Activated naive CD8-positive, alpha-beta T cell treated with anti-CD3 and anti-CD28 coated beads, Interleukin-2, amount 50 U/mL, for 24 hours (primary cell): ENCODE data around the gene GAREM1.

Experiments used
- ATAC-seq: fragments of 150-1000 bp; cut with Tn5 transposase; one replicate; pipeline ENCODE4 v1.10.0; 2021
- DNase-seq: peaks from one replicate; pipeline ENCODE4 v3.0.0; 2021
- H3K27ac Mint-ChIP-seq: one replicate; pipeline ENCODE4 v1.8.0; 2021; ENCODE audit warnings: mild to moderate bottlenecking, mixed read lengths
- H3K27me3 Mint-ChIP-seq: one replicate; pipeline ENCODE4 v1.8.0; 2021; ENCODE audit warnings: mixed read lengths
- H3K36me3 Mint-ChIP-seq: one replicate; pipeline ENCODE4 v1.8.0; 2021; ENCODE audit warnings: low read depth, mixed read lengths
- H3K4me1 Mint-ChIP-seq: one replicate; pipeline ENCODE4 v1.8.0; 2021; ENCODE audit warnings: mixed read lengths
- H3K4me3 Mint-ChIP-seq: one replicate; pipeline ENCODE4 v1.8.0; 2021; ENCODE audit warnings: mild to moderate bottlenecking, moderate library complexity, mixed read lengths
- H3K9me3 Mint-ChIP-seq: one replicate; pipeline ENCODE4 v1.8.0; 2021; ENCODE audit warnings: mixed read lengths

The GAREM1 gene

GRCh38 chr18:32324181-32324580 lies 146.5 kb downstream of the GAREM1 start:
- Mint-ChIP-seq H3K36me3 (no peaks in the 10 kb centered on the region), H3K27ac (no peak overlapping the region), H3K4me1 (no peaks in the 10 kb centered on the region), H3K4me3 (no peak overlapping the region), H3K9me3 (no peaks in the 10 kb centered on the region), H3K27me3 (peaks cover 4% of the 10 kb centered on the region)
- no peak for DNase-seq
- no peak for ATAC-seq

GRCh38 chr18:32321826-32322225 lies 148.9 kb downstream of the GAREM1 start:
- Mint-ChIP-seq H3K9me3 (no peaks in the 10 kb centered on the region), H3K27me3 (no peaks in the 10 kb centered on the region), H3K4me3 (no peak overlapping the region), H3K36me3 (no peaks in the 10 kb centered on the region), H3K27ac (no peak overlapping the region), H3K4me1 (no peaks in the 10 kb centered on the region)
- DNase-seq (no peak), ATAC-seq (no peak)

GRCh38 chr18:32319084-32319483 lies 151.6 kb downstream of the GAREM1 start:
- no peaks in the 10 kb centered on the region for H3K4me1 Mint-ChIP-seq
- DNase-seq = no peak
- no peaks in the 10 kb centered on the region for H3K27me3 Mint-ChIP-seq
- H3K27ac Mint-ChIP-seq = no peak overlapping the region
- no peak for ATAC-seq
- H3K4me3 Mint-ChIP-seq = no peak overlapping the region
- no peaks in the 10 kb centered on the region for H3K36me3 Mint-ChIP-seq
- H3K9me3 Mint-ChIP-seq = no peaks in the 10 kb centered on the region

GRCh38 chr18:32318581-32318980 lies 152.1 kb downstream of the GAREM1 start:
- H3K4me1 Mint-ChIP-seq = no peaks in the 10 kb centered on the region
- H3K36me3 Mint-ChIP-seq = no peaks in the 10 kb centered on the region
- DNase-seq (no peak), ATAC-seq (no peak)
- no peak overlapping the region for H3K4me3 Mint-ChIP-seq
- H3K27ac Mint-ChIP-seq = no peak overlapping the region
- no peaks in the 10 kb centered on the region for H3K27me3 Mint-ChIP-seq
- no peaks in the 10 kb centered on the region for H3K9me3 Mint-ChIP-seq

GRCh38 chr18:32317651-32318050 lies 153.0 kb downstream of the GAREM1 start:
- no peaks in the 10 kb centered on the region for H3K27me3 Mint-ChIP-seq
- no peaks in the 10 kb centered on the region for H3K9me3 Mint-ChIP-seq
- H3K4me3 Mint-ChIP-seq = no peak overlapping the region
- no peaks in the 10 kb centered on the region for H3K36me3 Mint-ChIP-seq
- H3K27ac Mint-ChIP-seq = no peak overlapping the region
- ATAC-seq = no peak
- DNase-seq = no peak
- no peaks in the 10 kb centered on the region for H3K4me1 Mint-ChIP-seq

- Mint-ChIP-seq H3K27me3 (no peaks in the 10 kb centered on the region), H3K9me3 (no peaks in the 10 kb centered on the region), H3K4me1 (no peaks in the 10 kb centered on the region), H3K4me3 (no peak overlapping the region), H3K36me3 (no peaks in the 10 kb centered on the region), H3K27ac (no peak overlapping the region)
- DNase-seq (no peak), ATAC-seq (no peak)
Observed at GRCh38 chr18:32315881-32316280, 154.8 kb downstream of the GAREM1 start.

- Mint-ChIP-seq H3K9me3 (no peaks in the 10 kb centered on the region), H3K4me1 (no peaks in the 10 kb centered on the region), H3K27me3 (peaks cover 1% of the 10 kb centered on the region), H3K36me3 (no peaks in the 10 kb centered on the region), H3K4me3 (no peak overlapping the region), H3K27ac (no peak overlapping the region)
- DNase-seq (no peak), ATAC-seq (no peak)
Observed at GRCh38 chr18:32310774-32311173, 159.9 kb downstream of the GAREM1 start.

GRCh38 chr18:32310101-32310500 lies 160.6 kb downstream of the GAREM1 start:
- Mint-ChIP-seq H3K4me1 (no peaks in the 10 kb centered on the region), H3K27ac (no peak overlapping the region), H3K9me3 (no peaks in the 10 kb centered on the region), H3K4me3 (no peak overlapping the region), H3K27me3 (peaks cover 1% of the 10 kb centered on the region), H3K36me3 (no peaks in the 10 kb centered on the region)
- ATAC-seq (no peak), DNase-seq (no peak)

GRCh38 chr18:32308493-32309120 lies 162.1 kb downstream of the GAREM1 start:
- ATAC-seq (no peak), DNase-seq (no peak)
- Mint-ChIP-seq H3K4me1 (no peaks in the 10 kb centered on the region), H3K9me3 (no peaks in the 10 kb centered on the region), H3K36me3 (no peaks in the 10 kb centered on the region), H3K27me3 (peaks cover 1% of the 10 kb centered on the region), H3K27ac (no peak overlapping the region), H3K4me3 (no peak overlapping the region)

- Mint-ChIP-seq H3K4me1 (no peaks in the 10 kb centered on the region), H3K9me3 (no peaks in the 10 kb centered on the region), H3K36me3 (no peaks in the 10 kb centered on the region), H3K4me3 (no peak overlapping the region), H3K27me3 (peaks cover 5% of the 10 kb centered on the region), H3K27ac (no peak overlapping the region)
- DNase-seq = no peak
- no peak for ATAC-seq
Observed at GRCh38 chr18:32303400-32303799, 167.3 kb downstream of the GAREM1 start.

- H3K27me3 Mint-ChIP-seq = peaks cover 6% of the 10 kb centered on the region
- H3K4me1 Mint-ChIP-seq = no peaks in the 10 kb centered on the region
- DNase-seq (no peak), ATAC-seq (no peak)
- H3K27ac Mint-ChIP-seq = no peak overlapping the region
- H3K36me3 Mint-ChIP-seq = no peaks in the 10 kb centered on the region
- H3K4me3 Mint-ChIP-seq = no peak overlapping the region
- H3K9me3 Mint-ChIP-seq = no peaks in the 10 kb centered on the region
Observed at GRCh38 chr18:32302806-32303205, 167.9 kb downstream of the GAREM1 start.

GRCh38 chr18:32301976-32302743 lies 168.5 kb downstream of the GAREM1 start:
- Mint-ChIP-seq H3K27ac (no peak overlapping the region), H3K4me3 (no peak overlapping the region), H3K27me3 (peaks cover 6% of the 10 kb centered on the region), H3K9me3 (no peaks in the 10 kb centered on the region), H3K4me1 (no peaks in the 10 kb centered on the region), H3K36me3 (no peaks in the 10 kb centered on the region)
- no peak for ATAC-seq
- no peak for DNase-seq

GRCh38 chr18:32301361-32301760 lies 169.3 kb downstream of the GAREM1 start:
- no peaks in the 10 kb centered on the region for H3K4me1 Mint-ChIP-seq
- H3K9me3 Mint-ChIP-seq = no peaks in the 10 kb centered on the region
- DNase-seq = no peak
- H3K36me3 Mint-ChIP-seq = no peaks in the 10 kb centered on the region
- H3K4me3 Mint-ChIP-seq = no peak overlapping the region
- H3K27me3 Mint-ChIP-seq = peaks cover 6% of the 10 kb centered on the region
- H3K27ac Mint-ChIP-seq = no peak overlapping the region
- no peak for ATAC-seq

GRCh38 chr18:32300914-32301313 lies 169.8 kb downstream of the GAREM1 start:
- Mint-ChIP-seq H3K27me3 (peaks cover 6% of the 10 kb centered on the region), H3K4me3 (no peak overlapping the region), H3K36me3 (no peaks in the 10 kb centered on the region), H3K4me1 (no peaks in the 10 kb centered on the region), H3K9me3 (no peaks in the 10 kb centered on the region), H3K27ac (no peak overlapping the region)
- no peak for ATAC-seq
- no peak for DNase-seq

- DNase-seq (no peak), ATAC-seq (no peak)
- Mint-ChIP-seq H3K4me3 (no peak overlapping the region), H3K9me3 (no peaks in the 10 kb centered on the region), H3K4me1 (no peaks in the 10 kb centered on the region), H3K27ac (no peak overlapping the region), H3K36me3 (no peaks in the 10 kb centered on the region), H3K27me3 (peaks cover 6% of the 10 kb centered on the region)
Observed at GRCh38 chr18:32299484-32299883, 171.2 kb downstream of the GAREM1 start.
